GM21529 (cell line): Measurements from ENCODE around the gene OTC.

Experiments used
- ATAC-seq: cut with Tn5 transposase; IDR thresholded peaks from one replicate; pipeline ENCODE4 v1.9.1; 2021; ENCODE audit not compliant: unreplicated experiment

The OTC gene

GRCh38 chrX:38352362-38352761, at the start of gene OTC:
TSS of gene OTC (plus strand) at chrX:38352604. CDS start at chrX:38352697, 93 bp downstream.
- no peak for ATAC-seq

GRCh38 chrX:38304010-38304409, 48.4 kb upstream of the OTC start:
- no peak for ATAC-seq

- ATAC-seq = no peak
Measured at GRCh38 chrX:38305971-38306370, 46.4 kb upstream of the OTC start.

GRCh38 chrX:38311743-38312142, 40.7 kb upstream of the OTC start:
- no peak for ATAC-seq

- ATAC-seq = no peak
Measured at GRCh38 chrX:38312436-38312835, 40.0 kb upstream of the OTC start.

GRCh38 chrX:38313190-38313589, 39.2 kb upstream of the OTC start:
- no peak for ATAC-seq

GRCh38 chrX:38315186-38315585, 37.2 kb upstream of the OTC start:
- ATAC-seq = no peak

- no peak for ATAC-seq
Measured at GRCh38 chrX:38318196-38318595, 34.2 kb upstream of the OTC start.

- ATAC-seq = no peak
Measured at GRCh38 chrX:38318606-38319005, 33.8 kb upstream of the OTC start.

- no peak for ATAC-seq
Measured at GRCh38 chrX:38320819-38321218, 31.6 kb upstream of the OTC start.

- no peak for ATAC-seq
Measured at GRCh38 chrX:38326086-38326485, 26.3 kb upstream of the OTC start.

- peak; percentile 96 for ATAC-seq
Measured at GRCh38 chrX:38327007-38327774, 25.2 kb upstream of the OTC start, which contains the start of gene RPGR. TSS of gene RPGR (minus strand) at chrX:38327509. CDS start at chrX:38327367, 142 bp downstream.

GRCh38 chrX:38327775-38328081, 24.7 kb upstream of the OTC start:
- no peak for ATAC-seq

- ATAC-seq = peak; percentile 69
Measured at GRCh38 chrX:38332505-38332904, 19.9 kb upstream of the OTC start.

GRCh38 chrX:38335382-38335781, 17.0 kb upstream of the OTC start:
- ATAC-seq = no peak

- ATAC-seq = no peak
Measured at GRCh38 chrX:38336538-38337240, 15.7 kb upstream of the OTC start.

GRCh38 chrX:38341442-38341841, 11.0 kb upstream of the OTC start:
- no peak for ATAC-seq

GRCh38 chrX:38342853-38343778, 9.3 kb upstream of the OTC start:
- ATAC-seq = no peak

GRCh38 chrX:38346150-38346549, 6.3 kb upstream of the OTC start:
- no peak for ATAC-seq

GRCh38 chrX:38347136-38347535, 5.3 kb upstream of the OTC start:
- ATAC-seq = peak; percentile 86

GRCh38 chrX:38351346-38351745, 1.1 kb upstream of the OTC start:
- ATAC-seq = no peak
